GM18526 (cell line): ENCODE data around the gene PNPLA7.

ENCODE experiments used
- POLR2A ChIP-seq: IDR thresholded peaks from 3 replicates; pipeline ENCODE4 v1.6.1; 2011; ENCODE audit not compliant: insufficient read length; ENCODE audit errors: extremely low read depth

PNPLA7 gene

GRCh38 chr9:137446851-137447471 is 103.2 kb downstream of the PNPLA7 start:
- TF ChIP-seq POLR2A: no peak

GRCh38 chr9:137445930-137446431 is 104.2 kb downstream of the PNPLA7 start:
- TF ChIP-seq POLR2A: no peak

- no peak for TF ChIP-seq POLR2A
Measured at GRCh38 chr9:137445275-137445807, 104.9 kb downstream of the PNPLA7 start.

- no peak for TF ChIP-seq POLR2A
Measured at GRCh38 chr9:137444106-137444790, 106.0 kb downstream of the PNPLA7 start.

- TF ChIP-seq POLR2A: no peak
Measured at GRCh38 chr9:137441935-137442321, 108.3 kb downstream of the PNPLA7 start.

- no peak for TF ChIP-seq POLR2A
Measured at GRCh38 chr9:137441289-137441934, 108.8 kb downstream of the PNPLA7 start, which contains the start of gene ENTPD8. ENTPD8 (minus strand) TSS chr9:137441357; CDS start chr9:137438285, 3,072 bp downstream.

GRCh38 chr9:137439158-137439714 is 111.0 kb downstream of the PNPLA7 start:
- no peak for TF ChIP-seq POLR2A

- TF ChIP-seq POLR2A: no peak
Measured at GRCh38 chr9:137438591-137439157, 111.5 kb downstream of the PNPLA7 start.

- no peak for TF ChIP-seq POLR2A
Measured at GRCh38 chr9:137437691-137438590, 112.3 kb downstream of the PNPLA7 start.

GRCh38 chr9:137436761-137437600 is 113.2 kb downstream of the PNPLA7 start:
- TF ChIP-seq POLR2A: no peak

- TF ChIP-seq POLR2A: no peak
Measured at GRCh38 chr9:137435980-137436760, 114.0 kb downstream of the PNPLA7 start.

GRCh38 chr9:137435381-137435891 is 114.8 kb downstream of the PNPLA7 start:
- TF ChIP-seq POLR2A: no peak
